Endodermal cell (in vitro differentiated cells): ENCODE results near the gene EXOG. TPM values are rescaled to one million over a fixed set of nuclear protein-coding genes. Genes with fewer than 3 reads are reported as not detected.

Experiments
- DNase-seq: peaks from one replicate; pipeline ENCODE4 v3.0.0-alpha.2; 2017
- H3K27ac ChIP-seq: 2 replicates; pipeline ENCODE4 v1.5.1; 2013; ENCODE audit warnings: mild to moderate bottlenecking, low read depth, low read length, moderate library complexity
- H3K27me3 ChIP-seq: 2 replicates; pipeline ENCODE4 v1.6.1; 2013; ENCODE audit warnings: mild to moderate bottlenecking, low read length, moderate library complexity; ENCODE audit not compliant: insufficient read depth, control insufficient read depth, poor library complexity, severe bottlenecking
- H3K36me3 ChIP-seq: 2 replicates; pipeline ENCODE4 v1.7.0; 2013; ENCODE audit warnings: mild to moderate bottlenecking, low read length, moderate library complexity; ENCODE audit not compliant: control insufficient read depth, insufficient read depth
- H3K4me1 ChIP-seq: one replicate; pipeline ENCODE4 v1.7.0; 2013; ENCODE audit warnings: low read length; ENCODE audit not compliant: control insufficient read depth, insufficient read depth
- H3K4me3 ChIP-seq: 2 replicates; pipeline ENCODE4 v1.5.1; 2013; ENCODE audit warnings: mild to moderate bottlenecking, low read length, moderate library complexity
- H3K9ac ChIP-seq: 2 replicates; pipeline ENCODE4 v1.6.1; 2013; ENCODE audit warnings: mild to moderate bottlenecking, low read length, moderate library complexity; ENCODE audit not compliant: poor library complexity, severe bottlenecking; ENCODE audit errors: extremely low read depth
- H3K9me3 ChIP-seq: 2 replicates; pipeline ENCODE4 v1.6.1; 2013; ENCODE audit warnings: mild to moderate bottlenecking, low read length, moderate library complexity; ENCODE audit not compliant: control insufficient read depth
- H3K27ac Mint-ChIP-seq: 2 replicates; pipeline ENCODE4 v1.8.0; 2020; ENCODE audit warnings: mixed read lengths
- H3K27me3 Mint-ChIP-seq: 2 replicates; pipeline ENCODE4 v1.8.0; 2021; ENCODE audit warnings: mild to moderate bottlenecking, mixed read lengths; ENCODE audit not compliant: insufficient read depth
- H3K36me3 Mint-ChIP-seq: 2 replicates; pipeline ENCODE4 v1.8.0; 2020; ENCODE audit warnings: low read depth, mixed read lengths
- H3K4me1 Mint-ChIP-seq: 2 replicates; pipeline ENCODE4 v1.8.0; 2020; ENCODE audit warnings: mixed read lengths
- H3K4me3 Mint-ChIP-seq: 2 replicates; pipeline ENCODE4 v1.8.0; 2020; ENCODE audit warnings: mild to moderate bottlenecking, moderate library complexity, mixed read lengths
- H3K9me3 Mint-ChIP-seq: 2 replicates; pipeline ENCODE4 v1.8.0; 2020; ENCODE audit warnings: mild to moderate bottlenecking, mixed read lengths
- WGBS, 2 experiments: methylation state at CpG; one replicate each; pipeline versions ENCODE4 v1.1.5 to v1.1.7; 2013; ENCODE audit warnings: missing lambda C conversion rate in 2 of 2, mixed read lengths in 1 of 2; ENCODE audit not compliant: insufficient coverage in 1 of 2, insufficient read length in 1 of 2; 5-methylcytosine and 5-hydroxymethylcytosine counted together
- total RNA-seq, 2 donors: library from RNA; stranded (reverse); fragmentation: NEBNext Ultra II Directional in 1 of 2; extraction: Animal tissue kit (Norgen Biotek cat#: 25700) in 1 of 2; gene quantifications; 2 replicates in 1 of 2; 3 replicates in 1 of 2; pipeline ENCODE4 v1.2.1, GENCODE V29; 2021
- TF ChIP-seq, protein P1 (sequence below): fragments of 200-600 bp; sonication (generic); conservative IDR thresholded peaks from 2 replicates; pipeline ENCODE4 v1.5.0; 2021; ENCODE audit warnings: antibody characterized with exemption, mild to moderate bottlenecking

EXOG gene
- total RNA-seq, 2 donors from 2014 or later = 11.9 to 13.8 TPM

DNA sequence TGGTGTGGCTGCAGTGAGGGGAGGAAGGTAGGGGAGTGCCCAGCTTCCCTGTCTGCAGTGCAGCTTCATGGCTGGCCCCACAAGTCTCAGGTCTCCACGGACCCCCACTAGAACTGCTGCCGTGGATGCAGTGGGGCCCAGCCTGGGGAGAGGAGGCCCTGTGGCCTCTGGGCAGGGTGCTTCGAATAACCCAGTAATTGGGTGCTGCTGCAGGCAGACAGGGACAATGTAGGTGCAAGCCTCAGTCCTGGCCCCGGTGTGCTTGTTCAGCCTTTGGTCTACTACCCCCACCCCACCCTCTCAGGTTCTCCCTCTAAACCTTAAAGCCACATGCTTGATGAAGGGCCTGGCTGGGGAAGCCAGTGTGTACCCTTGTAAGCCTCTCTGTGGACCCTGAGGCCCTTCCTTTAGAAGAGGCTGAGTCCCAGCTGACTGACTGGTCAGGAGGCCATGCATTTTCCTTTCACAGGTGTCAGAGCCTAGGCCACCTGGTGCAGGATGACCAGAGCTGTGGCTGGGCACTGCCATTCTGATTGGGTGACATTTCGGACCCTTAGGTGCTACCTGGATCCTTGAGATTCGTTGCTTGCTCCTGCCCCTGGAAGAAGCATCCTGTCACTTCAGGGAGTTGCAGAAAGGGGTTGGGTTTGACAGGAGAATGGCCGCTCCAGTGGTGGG, 21.1 kb upstream of the EXOG start:
- Mint-ChIP-seq H3K27ac (no peak overlapping the region), H3K4me1 (peaks cover 13% of the 10 kb centered on the region), H3K36me3 (peaks cover 32% of the 10 kb centered on the region), H3K27me3 (no peaks in the 10 kb centered on the region), H3K4me3 (no peak overlapping the region), H3K9me3 (peaks cover 7% of the 10 kb centered on the region)
- no peak for DNase-seq
- Histone ChIP-seq H3K9me3 (peaks cover 16% of the 10 kb centered on the region), H3K4me1 (no peaks in the 10 kb centered on the region), H3K9ac (no peak overlapping the region), H3K36me3 (peaks cover 17% of the 10 kb centered on the region), H3K27ac (no peak overlapping the region), H3K4me3 (no peak overlapping the region), H3K27me3 (no peaks in the 10 kb centered on the region)
- WGBS, 2 experiments = 93 to 94% methylated on average over 3 to 7 of the region's 7 CpGs
- TF ChIP-seq, protein P1, sequence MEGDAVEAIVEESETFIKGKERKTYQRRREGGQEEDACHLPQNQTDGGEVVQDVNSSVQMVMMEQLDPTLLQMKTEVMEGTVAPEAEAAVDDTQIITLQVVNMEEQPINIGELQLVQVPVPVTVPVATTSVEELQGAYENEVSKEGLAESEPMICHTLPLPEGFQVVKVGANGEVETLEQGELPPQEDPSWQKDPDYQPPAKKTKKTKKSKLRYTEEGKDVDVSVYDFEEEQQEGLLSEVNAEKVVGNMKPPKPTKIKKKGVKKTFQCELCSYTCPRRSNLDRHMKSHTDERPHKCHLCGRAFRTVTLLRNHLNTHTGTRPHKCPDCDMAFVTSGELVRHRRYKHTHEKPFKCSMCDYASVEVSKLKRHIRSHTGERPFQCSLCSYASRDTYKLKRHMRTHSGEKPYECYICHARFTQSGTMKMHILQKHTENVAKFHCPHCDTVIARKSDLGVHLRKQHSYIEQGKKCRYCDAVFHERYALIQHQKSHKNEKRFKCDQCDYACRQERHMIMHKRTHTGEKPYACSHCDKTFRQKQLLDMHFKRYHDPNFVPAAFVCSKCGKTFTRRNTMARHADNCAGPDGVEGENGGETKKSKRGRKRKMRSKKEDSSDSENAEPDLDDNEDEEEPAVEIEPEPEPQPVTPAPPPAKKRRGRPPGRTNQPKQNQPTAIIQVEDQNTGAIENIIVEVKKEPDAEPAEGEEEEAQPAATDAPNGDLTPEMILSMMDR = no peak

DNA sequence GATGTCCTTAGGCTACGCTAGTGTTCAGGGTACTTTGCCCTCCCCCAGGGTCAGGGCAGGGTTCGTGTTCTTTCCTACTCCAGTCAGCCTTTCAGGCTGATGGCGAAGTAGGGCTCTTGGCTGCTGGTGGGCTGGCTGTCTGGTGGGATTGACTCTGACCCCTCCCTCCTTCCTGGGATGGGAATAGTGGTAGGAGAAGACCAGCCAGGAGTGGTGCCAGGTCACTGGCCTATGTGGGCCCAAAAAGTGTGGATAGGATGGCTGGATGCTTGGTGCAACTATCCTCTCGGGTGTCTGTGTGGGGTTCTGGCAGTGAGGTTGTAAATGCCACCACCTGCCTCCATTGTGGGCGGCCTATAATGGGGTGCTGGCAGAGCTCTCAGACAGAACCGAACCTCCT, 20.4 kb upstream of the EXOG start:
- no peaks in the 10 kb centered on the region for H3K4me1 ChIP-seq
- H3K27me3 Mint-ChIP-seq = no peaks in the 10 kb centered on the region
- no peak overlapping the region for H3K27ac ChIP-seq
- peaks cover 10% of the 10 kb centered on the region for H3K9me3 ChIP-seq
- WGBS, 2 experiments = 95 to 100% methylated on average over 1 to 6 of the region's 6 CpGs
- TF ChIP-seq, protein P1 = no peak
- peaks cover 24% of the 10 kb centered on the region for H3K36me3 ChIP-seq
- H3K4me3 ChIP-seq = no peak overlapping the region
- no peak overlapping the region for H3K9ac ChIP-seq
- H3K27ac Mint-ChIP-seq = no peak overlapping the region
- peaks cover under 1% of the 10 kb centered on the region for H3K9me3 Mint-ChIP-seq
- H3K4me1 Mint-ChIP-seq = peaks cover 13% of the 10 kb centered on the region
- no peak for DNase-seq
- no peak overlapping the region for H3K4me3 Mint-ChIP-seq
- no peaks in the 10 kb centered on the region for H3K27me3 ChIP-seq
- H3K36me3 Mint-ChIP-seq = peaks cover 31% of the 10 kb centered on the region

DNA sequence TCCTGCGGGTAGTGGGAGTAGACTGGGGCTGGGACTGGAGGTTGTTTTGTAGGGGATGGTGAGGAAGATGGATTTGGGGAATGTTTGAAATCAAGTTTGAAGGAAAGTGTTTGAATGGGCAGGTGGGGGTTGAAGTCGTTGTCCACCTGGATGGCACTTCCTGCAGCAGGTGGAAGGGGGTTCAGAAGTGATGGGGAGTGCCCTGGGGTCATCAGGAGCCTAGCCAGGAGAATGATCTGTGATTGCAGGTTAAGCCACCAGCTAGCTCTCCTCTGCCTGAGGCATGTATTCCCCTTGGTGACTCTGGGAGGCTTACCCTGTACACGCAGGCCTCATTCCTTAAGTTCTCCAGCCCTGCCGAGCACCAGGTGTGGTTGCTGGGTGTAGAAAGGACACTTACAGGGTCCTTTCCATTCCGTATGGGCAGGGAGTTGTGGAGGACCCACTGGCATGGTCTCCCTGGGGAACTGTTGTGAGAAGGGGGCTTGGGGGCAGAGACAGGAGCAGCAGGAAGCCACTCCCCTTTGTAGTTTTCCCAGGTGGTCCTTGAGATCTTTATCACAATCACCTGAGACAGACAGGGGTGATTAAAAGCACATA, 19.9 kb upstream of the EXOG start:
- no peaks in the 10 kb centered on the region for H3K27me3 Mint-ChIP-seq
- WGBS, 2 experiments = 87 to 90% methylated on average over 3 to 5 of the region's 5 CpGs
- peaks cover 13% of the 10 kb centered on the region for H3K4me1 Mint-ChIP-seq

More for the DNA sequence above, 19.9 kb upstream of the EXOG start:
- H3K27ac Mint-ChIP-seq = no peak overlapping the region
- no peak overlapping the region for H3K4me3 Mint-ChIP-seq
- Histone ChIP-seq H3K9me3 (peaks cover 4% of the 10 kb centered on the region), H3K9ac (no peak overlapping the region), H3K4me3 (no peak overlapping the region), H3K36me3 (peaks cover 29% of the 10 kb centered on the region), H3K27me3 (no peaks in the 10 kb centered on the region), H3K4me1 (no peaks in the 10 kb centered on the region), H3K27ac (no peak overlapping the region)
- DNase-seq = no peak
- H3K9me3 Mint-ChIP-seq = no peaks in the 10 kb centered on the region
- TF ChIP-seq, protein P1 = no peak
- H3K36me3 Mint-ChIP-seq = peaks cover 35% of the 10 kb centered on the region
